ENCODE results near the gene PSAP.
"Not testable (repeated sequence)": the region's sequence is repeated elsewhere in the genome, so short reads cannot be mapped to it uniquely, and the experiment has no call there.

PSAP gene

GRCh38 chr10:71878327-71879034 is 27.4 kb upstream of the PSAP start:
- ChIA-PET CTCF (interaction anchor here (0.6 to 1.6 kb wide), 3 partner anchors 18 to 52 kb away, joined by 3 to 7 read pairs (median 4); no protein-coding TSS in a partner anchor), POLR2A (no interaction called here)
- no peak for DNase-seq (ENCODE audit: extremely low spot score)
- TF ChIP-seq HDGF (IDR thresholded peaks at IDR 0.05; ENCODE audit: borderline replicate concordance) (no peak), SUZ12 (IDR thresholded peaks at IDR 0.05) (no peak), TARDBP (IDR thresholded peaks at IDR 0.05) (no peak), ZNF384 (IDR thresholded peaks at IDR 0.05) (no peak), L3MBTL2 (conservative IDR thresholded peaks at IDR 0.05) (no peak), BHLHE40 (IDR thresholded peaks at IDR 0.05; ENCODE audit: borderline replicate concordance) (no peak), FOXM1 (IDR thresholded peaks at IDR 0.05; ENCODE audit: borderline replicate concordance) (no peak), FOXK2 (IDR thresholded peaks at IDR 0.05) (no peak), FOXA1 (IDR thresholded peaks at IDR 0.05) (no peak), ARNT (IDR thresholded peaks at IDR 0.05) (no peak)
- TF ChIP-seq, protein P1, sequence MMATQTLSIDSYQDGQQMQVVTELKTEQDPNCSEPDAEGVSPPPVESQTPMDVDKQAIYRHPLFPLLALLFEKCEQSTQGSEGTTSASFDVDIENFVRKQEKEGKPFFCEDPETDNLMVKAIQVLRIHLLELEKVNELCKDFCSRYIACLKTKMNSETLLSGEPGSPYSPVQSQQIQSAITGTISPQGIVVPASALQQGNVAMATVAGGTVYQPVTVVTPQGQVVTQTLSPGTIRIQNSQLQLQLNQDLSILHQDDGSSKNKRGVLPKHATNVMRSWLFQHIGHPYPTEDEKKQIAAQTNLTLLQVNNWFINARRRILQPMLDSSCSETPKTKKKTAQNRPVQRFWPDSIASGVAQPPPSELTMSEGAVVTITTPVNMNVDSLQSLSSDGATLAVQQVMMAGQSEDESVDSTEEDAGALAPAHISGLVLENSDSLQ (IDR thresholded peaks at IDR 0.05) = no peak

GRCh38 chr10:71877821-71878220 is 26.8 kb upstream of the PSAP start:
- TF ChIP-seq FOXA1 (IDR thresholded peaks at IDR 0.05) (no peak), HDGF (IDR thresholded peaks at IDR 0.05; ENCODE audit: borderline replicate concordance) (no peak), ARNT (IDR thresholded peaks at IDR 0.05) (no peak), NFRKB (IDR thresholded peaks at IDR 0.05) (no peak)
- no peak for DNase-seq (ENCODE audit: extremely low spot score)
- POLR2A ChIA-PET = no interaction called here
- CTCF ChIA-PET = interaction anchor here (0.6 to 1.6 kb wide), 3 partner anchors 18 to 52 kb away, joined by 3 to 7 read pairs (median 4); no protein-coding TSS in a partner anchor

DNA sequence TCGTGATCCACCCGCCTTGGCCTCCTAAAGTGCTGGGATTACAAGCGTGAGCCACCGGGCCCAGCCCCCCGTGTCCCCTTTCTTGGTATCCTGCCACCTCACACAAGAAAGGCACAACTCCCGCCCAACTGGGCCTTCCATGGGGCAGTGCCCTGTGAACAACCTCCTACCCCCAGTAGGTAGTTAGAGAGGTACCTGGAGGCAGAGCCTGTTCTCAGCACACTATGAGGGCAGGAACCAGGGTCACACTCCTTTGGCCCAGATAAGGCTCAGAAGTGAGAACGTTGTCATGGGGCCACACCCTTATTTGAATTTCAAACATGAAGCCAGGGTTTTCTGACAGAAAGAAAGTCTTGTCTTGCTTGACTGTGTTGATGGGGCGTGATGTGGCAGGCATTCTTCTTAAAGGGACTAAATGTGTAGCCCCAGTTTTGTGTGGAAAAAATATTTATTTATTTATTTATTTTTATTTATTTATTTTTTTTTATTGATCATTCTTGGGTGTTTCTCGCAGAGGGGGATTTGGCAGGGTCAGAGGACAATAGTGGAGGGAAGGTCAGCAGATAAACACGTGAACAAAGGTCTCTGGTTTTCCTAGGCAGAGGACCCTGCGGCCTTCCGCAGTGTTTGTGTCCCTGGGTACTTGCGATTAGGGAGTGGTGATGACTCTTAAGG is 23.8 kb upstream of the PSAP start:
- DNase-seq (ENCODE audit: extremely low spot score); POLR2A ChIA-PET; CTCF ChIA-PET: not testable (repeated sequence)

- ChIA-PET POLR2A (interaction anchor here (1.0 kb wide), 1 partner anchor 13 kb away, joined by 3 read pairs; no protein-coding TSS in a partner anchor), CTCF (interaction anchor here (0.7 kb wide), 1 partner anchor 23 kb away, joined by 3 read pairs; no protein-coding TSS in a partner anchor)
- DNase-seq (ENCODE audit: extremely low spot score) = no peak
- no peak for TF ChIP-seq ARNT (IDR thresholded peaks at IDR 0.05)
Observed at GRCh38 chr10:71873582-71874211, 22.6 kb upstream of the PSAP start.

GRCh38 chr10:71869601-71870000 is 18.6 kb upstream of the PSAP start:
- CTCF ChIA-PET; POLR2A ChIA-PET; DNase-seq (ENCODE audit: extremely low spot score): not testable (repeated sequence)

- ChIA-PET CTCF (no interaction called here), POLR2A (no interaction called here)
- DNase-seq (ENCODE audit: extremely low spot score) = no peak
- no peak for TF ChIP-seq FOXK2 (IDR thresholded peaks at IDR 0.05)
- TF ChIP-seq L3MBTL2 (conservative IDR thresholded peaks at IDR 0.05) = no peak
- TF ChIP-seq ARNT (IDR thresholded peaks at IDR 0.05) = no peak
- TF ChIP-seq, protein P1 (IDR thresholded peaks at IDR 0.05) = no peak
- TF ChIP-seq LEF1 (IDR thresholded peaks at IDR 0.05; ENCODE audit: borderline replicate concordance) = no peak
- TF ChIP-seq SP1 (IDR thresholded peaks at IDR 0.05) = no peak
- no peak for TF ChIP-seq ELF4 (IDR thresholded peaks at IDR 0.05)
- TF ChIP-seq FOXA1 (IDR thresholded peaks at IDR 0.05) = no peak
- no peak for TF ChIP-seq CTBP1 (IDR thresholded peaks at IDR 0.05; ENCODE audit: borderline replicate concordance)
- no peak for TF ChIP-seq FOXM1 (IDR thresholded peaks at IDR 0.05; ENCODE audit: borderline replicate concordance)
- TF ChIP-seq TARDBP (IDR thresholded peaks at IDR 0.05) = no peak
- no peak for TF ChIP-seq HDGF (IDR thresholded peaks at IDR 0.05; ENCODE audit: borderline replicate concordance)
- no peak for TF ChIP-seq NFRKB (IDR thresholded peaks at IDR 0.05)
- TF ChIP-seq SUZ12 (IDR thresholded peaks at IDR 0.05) = no peak
- TF ChIP-seq ZNF384 (IDR thresholded peaks at IDR 0.05) = no peak
- no peak for TF ChIP-seq BHLHE40 (IDR thresholded peaks at IDR 0.05; ENCODE audit: borderline replicate concordance)
Observed at GRCh38 chr10:71868192-71868697, 17.2 kb upstream of the PSAP start.

- TF ChIP-seq TARDBP (IDR thresholded peaks at IDR 0.05) = no peak
- no peak for TF ChIP-seq ELF4 (IDR thresholded peaks at IDR 0.05)
- no peak for TF ChIP-seq L3MBTL2 (conservative IDR thresholded peaks at IDR 0.05)
- TF ChIP-seq FOXM1 (IDR thresholded peaks at IDR 0.05; ENCODE audit: borderline replicate concordance) = no peak
- TF ChIP-seq ZNF384 (IDR thresholded peaks at IDR 0.05) = no peak
- no peak for TF ChIP-seq CTBP1 (IDR thresholded peaks at IDR 0.05; ENCODE audit: borderline replicate concordance)
- CTCF ChIA-PET = no interaction called here
- POLR2A ChIA-PET = no interaction called here
- DNase-seq (ENCODE audit: extremely low spot score) = no peak
Observed at GRCh38 chr10:71865561-71866041, 14.6 kb upstream of the PSAP start.
